ENCODE measurements around the gene RAP1GAP2.
"Not testable (repeated sequence)": the region's sequence is repeated elsewhere in the genome, so short reads cannot be mapped to it uniquely, and the experiment has no call there.

RAP1GAP2 gene

DNA sequence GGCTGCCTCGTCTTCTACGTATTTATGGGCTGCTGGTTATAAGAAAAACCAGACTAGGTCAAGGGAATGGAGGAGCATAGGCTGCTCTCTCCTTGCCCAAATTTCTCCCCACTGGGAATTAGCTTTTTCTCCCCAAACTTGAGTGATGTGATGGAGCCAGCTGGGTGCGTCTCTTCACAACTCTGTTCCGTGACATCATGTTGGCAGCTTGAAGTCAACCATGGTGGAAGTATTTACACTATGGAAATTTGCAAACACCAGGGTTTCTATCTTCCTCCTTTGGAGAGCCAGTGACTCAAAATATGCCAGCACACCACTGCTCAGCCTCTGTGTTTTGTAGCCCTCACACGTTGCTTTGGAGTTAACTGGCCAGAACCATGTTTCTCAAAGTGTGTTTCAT, 189.1 kb downstream of the RAP1GAP2 start:
- TF ChIP-seq, protein P1, sequence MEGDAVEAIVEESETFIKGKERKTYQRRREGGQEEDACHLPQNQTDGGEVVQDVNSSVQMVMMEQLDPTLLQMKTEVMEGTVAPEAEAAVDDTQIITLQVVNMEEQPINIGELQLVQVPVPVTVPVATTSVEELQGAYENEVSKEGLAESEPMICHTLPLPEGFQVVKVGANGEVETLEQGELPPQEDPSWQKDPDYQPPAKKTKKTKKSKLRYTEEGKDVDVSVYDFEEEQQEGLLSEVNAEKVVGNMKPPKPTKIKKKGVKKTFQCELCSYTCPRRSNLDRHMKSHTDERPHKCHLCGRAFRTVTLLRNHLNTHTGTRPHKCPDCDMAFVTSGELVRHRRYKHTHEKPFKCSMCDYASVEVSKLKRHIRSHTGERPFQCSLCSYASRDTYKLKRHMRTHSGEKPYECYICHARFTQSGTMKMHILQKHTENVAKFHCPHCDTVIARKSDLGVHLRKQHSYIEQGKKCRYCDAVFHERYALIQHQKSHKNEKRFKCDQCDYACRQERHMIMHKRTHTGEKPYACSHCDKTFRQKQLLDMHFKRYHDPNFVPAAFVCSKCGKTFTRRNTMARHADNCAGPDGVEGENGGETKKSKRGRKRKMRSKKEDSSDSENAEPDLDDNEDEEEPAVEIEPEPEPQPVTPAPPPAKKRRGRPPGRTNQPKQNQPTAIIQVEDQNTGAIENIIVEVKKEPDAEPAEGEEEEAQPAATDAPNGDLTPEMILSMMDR (IDR thresholded peaks at IDR 0.05; ENCODE audit: extremely low read depth, insufficient read depth, missing control alignments): no peak
- no peak for DNase-seq (ENCODE audit: low spot score)
- in situ Hi-C loops (cut with MboI; ENCODE audit: low pct_unique_long_range_greater_than_20kb, low sequenced_read_pairs, unreplicated experiment): no loop called here

DNA sequence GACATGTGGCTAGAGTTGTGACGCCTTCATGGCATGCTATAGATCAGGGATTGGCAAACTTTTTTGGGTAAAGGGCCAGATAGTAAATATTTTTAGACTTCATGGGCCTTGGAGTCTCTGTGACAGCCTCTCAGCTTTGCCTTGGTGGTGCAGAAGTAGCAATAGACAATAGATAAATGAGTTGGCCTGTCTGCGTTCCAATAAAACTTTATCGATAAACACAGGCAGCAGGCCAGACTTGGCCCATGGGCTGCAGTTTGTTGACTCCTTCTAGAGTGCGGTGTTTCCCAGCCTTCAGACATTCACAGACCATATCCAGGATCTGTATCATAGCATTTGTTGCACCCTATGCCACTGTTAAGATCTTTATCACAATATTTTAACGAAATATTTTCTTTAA, 190.7 kb downstream of the RAP1GAP2 start:
- in situ Hi-C loops (cut with MboI; ENCODE audit: low pct_unique_long_range_greater_than_20kb, low sequenced_read_pairs, unreplicated experiment): no loop called here
- TF ChIP-seq, protein P1 (IDR thresholded peaks at IDR 0.05; ENCODE audit: extremely low read depth, insufficient read depth, missing control alignments): no peak
- no peak for DNase-seq (ENCODE audit: low spot score)

DNA sequence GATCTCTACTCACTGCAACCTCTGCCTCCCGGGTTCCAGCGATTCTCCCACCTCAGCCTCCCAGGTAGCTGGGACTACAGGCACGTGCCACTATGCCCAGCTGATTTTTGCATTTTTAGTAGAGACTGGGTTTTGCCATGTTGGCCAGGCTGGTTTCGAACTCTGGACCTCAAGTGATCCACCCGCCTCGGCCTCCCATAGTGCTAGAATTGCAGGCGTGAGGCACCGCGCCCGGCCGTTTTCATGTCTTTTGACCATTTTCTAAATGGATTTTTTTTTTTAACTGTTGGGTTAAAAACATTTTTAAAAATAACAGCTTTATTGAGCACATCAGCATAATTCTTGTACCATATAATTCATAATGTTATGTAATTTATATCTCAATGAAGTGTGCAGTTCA, 193.2 kb downstream of the RAP1GAP2 start:
- DNase-seq (ENCODE audit: low spot score); in situ Hi-C loops (cut with MboI; ENCODE audit: low pct_unique_long_range_greater_than_20kb, low sequenced_read_pairs, unreplicated experiment): not testable (repeated sequence)

DNA sequence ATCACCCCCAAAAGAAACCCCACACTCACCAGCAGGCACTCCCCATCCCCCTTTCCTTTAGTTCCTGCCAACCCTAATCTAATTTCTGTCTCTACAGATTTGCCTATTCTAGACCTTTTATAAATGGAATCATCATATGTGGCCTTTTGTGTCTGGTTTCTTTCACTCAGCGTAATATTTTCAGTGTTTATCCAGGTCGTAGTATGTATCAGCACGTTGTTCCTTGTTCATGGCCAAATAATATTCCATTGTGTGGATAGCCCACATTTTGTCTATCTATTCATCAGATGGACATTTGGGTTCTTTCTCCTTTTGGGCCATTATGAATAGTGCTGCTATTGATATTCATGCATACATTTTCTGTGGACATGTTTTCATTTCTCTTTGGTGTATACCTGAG, 193.6 kb downstream of the RAP1GAP2 start:
- DNase-seq (ENCODE audit: low spot score): no peak
- TF ChIP-seq, protein P1 (IDR thresholded peaks at IDR 0.05; ENCODE audit: extremely low read depth, insufficient read depth, missing control alignments): no peak
- in situ Hi-C loops (cut with MboI; ENCODE audit: low pct_unique_long_range_greater_than_20kb, low sequenced_read_pairs, unreplicated experiment): no loop called here

DNA sequence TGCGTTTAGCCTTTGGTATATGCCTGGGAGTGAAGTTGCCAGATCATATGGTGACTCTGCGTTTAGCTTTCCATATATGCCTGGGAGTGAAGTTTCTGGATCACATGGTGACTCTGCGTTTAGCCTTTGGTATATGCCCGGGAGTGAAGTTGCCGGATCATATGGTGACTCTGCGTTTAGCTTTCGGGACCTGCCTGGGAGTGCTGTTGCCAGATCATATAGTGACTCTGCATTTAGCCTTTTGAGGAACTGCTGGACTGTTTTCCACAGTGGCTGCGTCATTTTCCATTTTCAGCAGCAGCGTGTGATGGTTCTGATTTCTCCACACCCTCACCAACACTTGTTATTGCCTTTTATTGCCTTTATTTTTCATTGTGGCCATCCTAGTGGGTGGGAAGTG, 194.2 kb downstream of the RAP1GAP2 start:
- DNase-seq (ENCODE audit: low spot score): no peak
- TF ChIP-seq, protein P1 (IDR thresholded peaks at IDR 0.05; ENCODE audit: extremely low read depth, insufficient read depth, missing control alignments): no peak
- in situ Hi-C loops (cut with MboI; ENCODE audit: low pct_unique_long_range_greater_than_20kb, low sequenced_read_pairs, unreplicated experiment): no loop called here

DNA sequence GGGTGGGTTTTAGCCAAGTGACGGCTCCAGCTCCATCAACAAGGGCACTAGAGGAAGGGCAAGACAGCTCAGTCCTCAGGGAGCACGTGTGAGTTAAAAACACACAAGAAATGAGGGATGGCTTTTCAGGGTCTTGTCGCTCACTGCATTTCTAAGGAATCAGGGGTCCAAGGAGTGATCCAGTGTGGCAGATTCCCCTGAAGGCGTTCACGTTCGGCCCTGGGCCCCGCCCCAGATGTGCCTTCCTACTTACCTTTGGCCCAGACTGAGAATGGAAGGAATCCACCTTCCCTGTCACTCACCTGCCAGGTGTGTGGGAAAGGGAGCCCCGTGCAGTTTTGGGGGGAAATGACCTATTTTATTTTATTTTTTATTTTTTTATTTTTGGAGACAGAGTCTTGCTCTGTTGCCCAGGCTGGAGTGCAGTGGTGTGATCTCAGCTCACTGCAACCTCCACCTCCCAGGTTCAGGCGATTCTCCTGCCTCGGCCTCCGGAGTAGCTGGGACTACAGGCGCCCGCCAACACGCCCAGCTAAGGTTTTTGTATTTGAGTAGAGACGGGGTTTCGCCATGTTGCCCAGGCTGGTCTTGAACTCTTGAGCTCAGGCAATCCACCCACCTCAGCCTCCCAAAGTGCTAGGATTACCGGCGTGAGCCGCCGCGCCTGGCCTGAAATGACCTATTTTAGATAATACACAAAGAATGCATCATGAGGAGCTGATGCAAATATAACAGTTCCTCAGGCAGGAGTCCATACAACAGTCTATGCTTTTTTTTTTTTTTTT, 195.3 kb downstream of the RAP1GAP2 start:
- in situ Hi-C loops (cut with MboI; ENCODE audit: low pct_unique_long_range_greater_than_20kb, low sequenced_read_pairs, unreplicated experiment): not testable (repeated sequence)

DNA sequence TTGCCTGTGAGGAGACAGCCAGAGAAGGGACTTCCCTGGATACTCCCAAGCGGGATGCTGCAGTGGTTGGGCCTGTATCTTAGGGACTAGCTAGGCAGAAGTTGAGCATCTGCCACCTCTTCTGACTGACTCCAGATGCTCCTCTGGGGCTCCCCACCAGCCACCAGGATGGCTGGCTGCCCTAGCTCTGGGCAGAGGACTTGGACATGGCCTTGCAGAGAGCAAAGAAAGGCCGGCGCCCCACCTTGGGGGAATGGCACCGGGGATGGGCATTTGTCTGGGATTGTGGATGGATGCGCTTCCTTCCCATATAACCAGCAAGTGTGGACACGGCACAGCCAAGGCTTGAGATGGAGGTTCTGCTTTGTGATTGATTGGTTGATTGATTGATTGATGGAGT, 198.2 kb downstream of the RAP1GAP2 start:
- in situ Hi-C loops (cut with MboI; ENCODE audit: low pct_unique_long_range_greater_than_20kb, low sequenced_read_pairs, unreplicated experiment): no loop called here
- TF ChIP-seq, protein P1 (IDR thresholded peaks at IDR 0.05; ENCODE audit: extremely low read depth, insufficient read depth, missing control alignments): no peak
- no peak for DNase-seq (ENCODE audit: low spot score)

More for the DNA sequence above, 195.3 kb downstream of the RAP1GAP2 start:
- DNase-seq (ENCODE audit: low spot score): not testable (repeated sequence)

DNA sequence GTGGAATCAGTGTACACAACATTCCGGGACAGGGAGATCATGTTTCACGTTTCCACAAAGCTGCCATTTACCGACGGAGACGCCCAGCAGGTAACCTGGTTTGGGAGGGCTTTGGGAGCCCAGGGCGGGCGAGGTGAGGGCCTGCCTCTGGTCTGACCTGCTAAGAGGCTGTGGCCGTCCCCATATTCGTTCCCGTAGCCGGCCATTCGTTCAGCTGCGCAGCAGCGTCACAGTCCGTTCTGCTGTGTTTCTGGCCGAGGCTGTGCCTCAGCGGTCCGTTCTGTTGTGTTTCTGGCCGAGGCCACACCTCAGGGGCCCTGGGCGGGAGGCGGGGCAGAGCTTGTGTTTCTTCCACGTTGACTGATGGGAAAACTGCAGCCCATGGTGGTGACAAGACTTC, 199.1 kb downstream of the RAP1GAP2 start:
- TF ChIP-seq, protein P1 (IDR thresholded peaks at IDR 0.05; ENCODE audit: extremely low read depth, insufficient read depth, missing control alignments): no peak
- no peak for DNase-seq (ENCODE audit: low spot score)
- in situ Hi-C loops (cut with MboI; ENCODE audit: low pct_unique_long_range_greater_than_20kb, low sequenced_read_pairs, unreplicated experiment): no loop called here
